Measurements from ENCODE around the gene NCOA7. TPM values are rescaled to one million over a fixed set of nuclear protein-coding genes. Genes with fewer than 3 reads are reported as not detected.

Gene NCOA7
- total RNA-seq, 1 donor from 2014 or later: 33.4 TPM

GRCh38 chr6:125827788-125828320 lies 37.1 kb downstream of the NCOA7 start:
- peaks cover 22% of the 10 kb centered on the region for H3K4me1 Mint-ChIP-seq

GRCh38 chr6:125828476-125829039 lies 37.8 kb downstream of the NCOA7 start:
- ATAC-seq (ENCODE audit: low read depth): no peak
- intact Hi-C loops (cut with micrococcal nuclease): loop anchor here (2.0 kb wide), 2 partner anchors 14 to 22 kb away; no protein-coding TSS in a partner anchor
- Mint-ChIP-seq H3K4me3 (no peak overlapping the region), H3K36me3 (ENCODE audit: low read depth) (peaks cover 5% of the 10 kb centered on the region), H3K9me3 (no peaks in the 10 kb centered on the region), H3K27ac (no peak overlapping the region), H3K27me3 (no peaks in the 10 kb centered on the region), H3K4me1 (peaks cover 27% of the 10 kb centered on the region)
- TF ChIP-seq CTCF (IDR thresholded peaks at IDR 0.05): no peak
- POLR2A ChIA-PET: no interaction called here
- DNase-seq: no peak
- CTCF ChIA-PET: no interaction called here

More at GRCh38 chr6:125827788-125828320, 37.1 kb downstream of the NCOA7 start:
- POLR2A ChIA-PET: interaction anchor here (0.7 kb wide), 1 partner anchor 83 kb away, joined by 10 read pairs; no protein-coding TSS in a partner anchor
- ATAC-seq (ENCODE audit: low read depth) (no peak), DNase-seq (no peak)
- CTCF ChIA-PET: no interaction called here
- Mint-ChIP-seq H3K4me3 (no peak overlapping the region), H3K9me3 (no peaks in the 10 kb centered on the region), H3K27me3 (no peaks in the 10 kb centered on the region), H3K27ac (no peak overlapping the region), H3K36me3 (ENCODE audit: low read depth) (peaks cover 5% of the 10 kb centered on the region)
- no peak for TF ChIP-seq CTCF (IDR thresholded peaks at IDR 0.05)
- intact Hi-C loops (cut with micrococcal nuclease): loop anchor here (2.0 kb wide), 2 partner anchors 13 to 21 kb away; no protein-coding TSS in a partner anchor

- no peak for TF ChIP-seq CTCF (IDR thresholded peaks at IDR 0.05)
- H3K9me3 Mint-ChIP-seq: no peaks in the 10 kb centered on the region
- DNase-seq (no peak), ATAC-seq (ENCODE audit: low read depth) (no peak)
- no peak overlapping the region for H3K27ac Mint-ChIP-seq
- ChIA-PET POLR2A (no interaction called here), CTCF (interaction anchor here (0.6 kb wide), 1 partner anchor 1231 kb away, joined by 3 read pairs; no protein-coding TSS in a partner anchor)
- no peaks in the 10 kb centered on the region for H3K27me3 Mint-ChIP-seq
- peaks cover 28% of the 10 kb centered on the region for H3K4me1 Mint-ChIP-seq
- peaks cover 5% of the 10 kb centered on the region for H3K36me3 Mint-ChIP-seq (ENCODE audit: low read depth)
- H3K4me3 Mint-ChIP-seq: no peak overlapping the region
- intact Hi-C loops (cut with micrococcal nuclease): loop anchor here (2.0 kb wide), 2 partner anchors 15 to 23 kb away; no protein-coding TSS in a partner anchor
Observed at GRCh38 chr6:125829433-125829832, 38.7 kb downstream of the NCOA7 start.

GRCh38 chr6:125831659-125832058 lies 40.9 kb downstream of the NCOA7 start:
- H3K27ac Mint-ChIP-seq: no peak overlapping the region
- intact Hi-C loops (cut with micrococcal nuclease): no loop called here
- peaks cover 28% of the 10 kb centered on the region for H3K4me1 Mint-ChIP-seq
- CTCF ChIA-PET: no interaction called here
- H3K36me3 Mint-ChIP-seq (ENCODE audit: low read depth): peaks cover 1% of the 10 kb centered on the region
- H3K27me3 Mint-ChIP-seq: no peaks in the 10 kb centered on the region
- TF ChIP-seq CTCF (IDR thresholded peaks at IDR 0.05): no peak
- no peak overlapping the region for H3K4me3 Mint-ChIP-seq
- ATAC-seq (ENCODE audit: low read depth) (no peak), DNase-seq (no peak)
- no peaks in the 10 kb centered on the region for H3K9me3 Mint-ChIP-seq
- POLR2A ChIA-PET: no interaction called here

GRCh38 chr6:125832391-125833117 lies 41.8 kb downstream of the NCOA7 start:
- H3K36me3 Mint-ChIP-seq (ENCODE audit: low read depth): no peaks in the 10 kb centered on the region
- DNase-seq (no peak), ATAC-seq (ENCODE audit: low read depth) (no peak)
- no peaks in the 10 kb centered on the region for H3K27me3 Mint-ChIP-seq
- no peak for TF ChIP-seq CTCF (IDR thresholded peaks at IDR 0.05)
- ChIA-PET POLR2A (no interaction called here), CTCF (interaction anchor here (0.5 kb wide), 1 partner anchor 46 kb away, joined by 3 read pairs; no protein-coding TSS in a partner anchor)
- no peak overlapping the region for H3K27ac Mint-ChIP-seq
- intact Hi-C loops (cut with micrococcal nuclease): no loop called here
- H3K4me3 Mint-ChIP-seq: no peak overlapping the region
- peaks cover 28% of the 10 kb centered on the region for H3K4me1 Mint-ChIP-seq
- no peaks in the 10 kb centered on the region for H3K9me3 Mint-ChIP-seq

Data from activated B cell treated with CpG ODN at 0.5 μM for 24 hours (primary cell).